ENCODE results near the gene CAPN1.

CAPN1 gene

DNA sequence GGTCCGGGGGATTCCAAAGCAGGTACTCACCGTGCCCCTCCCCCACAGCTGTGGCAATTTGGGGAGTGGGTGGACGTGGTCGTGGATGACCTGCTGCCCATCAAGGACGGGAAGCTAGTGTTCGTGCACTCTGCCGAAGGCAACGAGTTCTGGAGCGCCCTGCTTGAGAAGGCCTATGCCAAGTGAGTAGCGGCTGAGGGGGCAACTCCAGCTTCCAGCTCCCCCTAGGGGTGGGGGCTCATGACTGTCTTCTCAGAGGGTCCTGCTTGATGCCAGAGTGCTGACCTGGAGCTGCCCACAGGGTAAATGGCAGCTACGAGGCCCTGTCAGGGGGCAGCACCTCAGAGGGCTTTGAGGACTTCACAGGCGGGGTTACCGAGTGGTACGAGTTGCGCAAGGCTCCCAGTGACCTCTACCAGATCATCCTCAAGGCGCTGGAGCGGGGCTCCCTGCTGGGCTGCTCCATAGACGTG lies 4.2 kb downstream of the CAPN1 start:
- TF ChIP-seq, protein P1, sequence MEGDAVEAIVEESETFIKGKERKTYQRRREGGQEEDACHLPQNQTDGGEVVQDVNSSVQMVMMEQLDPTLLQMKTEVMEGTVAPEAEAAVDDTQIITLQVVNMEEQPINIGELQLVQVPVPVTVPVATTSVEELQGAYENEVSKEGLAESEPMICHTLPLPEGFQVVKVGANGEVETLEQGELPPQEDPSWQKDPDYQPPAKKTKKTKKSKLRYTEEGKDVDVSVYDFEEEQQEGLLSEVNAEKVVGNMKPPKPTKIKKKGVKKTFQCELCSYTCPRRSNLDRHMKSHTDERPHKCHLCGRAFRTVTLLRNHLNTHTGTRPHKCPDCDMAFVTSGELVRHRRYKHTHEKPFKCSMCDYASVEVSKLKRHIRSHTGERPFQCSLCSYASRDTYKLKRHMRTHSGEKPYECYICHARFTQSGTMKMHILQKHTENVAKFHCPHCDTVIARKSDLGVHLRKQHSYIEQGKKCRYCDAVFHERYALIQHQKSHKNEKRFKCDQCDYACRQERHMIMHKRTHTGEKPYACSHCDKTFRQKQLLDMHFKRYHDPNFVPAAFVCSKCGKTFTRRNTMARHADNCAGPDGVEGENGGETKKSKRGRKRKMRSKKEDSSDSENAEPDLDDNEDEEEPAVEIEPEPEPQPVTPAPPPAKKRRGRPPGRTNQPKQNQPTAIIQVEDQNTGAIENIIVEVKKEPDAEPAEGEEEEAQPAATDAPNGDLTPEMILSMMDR (IDR thresholded peaks at IDR 0.05; ENCODE audit: insufficient read depth, low read length, missing control alignments): no peak
- ChIA-PET CTCF (interaction anchor here (0.7 to 1.3 kb wide), 5 partner anchors 16 to 76 kb away, joined by 3 to 4 read pairs (median 3); partner anchors contain the start of gene SPDYC), POLR2A (no interaction called here)
- DNase-seq (ENCODE audit: low read depth, low spot score): no peak
- no peak overlapping the region for H3K4me3 ChIP-seq (ENCODE audit: low read depth, low read length)

- POLR2A ChIA-PET: no interaction called here
- TF ChIP-seq, protein P1 (IDR thresholded peaks at IDR 0.05; ENCODE audit: insufficient read depth, low read length, missing control alignments): no peak
- no peak overlapping the region for H3K4me3 ChIP-seq (ENCODE audit: low read depth, low read length)
- CTCF ChIA-PET: interaction anchor here (0.7 kb wide), 1 partner anchor 76 kb away, joined by 4 read pairs; no protein-coding TSS in a partner anchor
- no peak for DNase-seq (ENCODE audit: low read depth, low spot score)
These were observed 5.0 kb downstream of the CAPN1 start for GRCh38 chr11:65186701-65187100.

DNA sequence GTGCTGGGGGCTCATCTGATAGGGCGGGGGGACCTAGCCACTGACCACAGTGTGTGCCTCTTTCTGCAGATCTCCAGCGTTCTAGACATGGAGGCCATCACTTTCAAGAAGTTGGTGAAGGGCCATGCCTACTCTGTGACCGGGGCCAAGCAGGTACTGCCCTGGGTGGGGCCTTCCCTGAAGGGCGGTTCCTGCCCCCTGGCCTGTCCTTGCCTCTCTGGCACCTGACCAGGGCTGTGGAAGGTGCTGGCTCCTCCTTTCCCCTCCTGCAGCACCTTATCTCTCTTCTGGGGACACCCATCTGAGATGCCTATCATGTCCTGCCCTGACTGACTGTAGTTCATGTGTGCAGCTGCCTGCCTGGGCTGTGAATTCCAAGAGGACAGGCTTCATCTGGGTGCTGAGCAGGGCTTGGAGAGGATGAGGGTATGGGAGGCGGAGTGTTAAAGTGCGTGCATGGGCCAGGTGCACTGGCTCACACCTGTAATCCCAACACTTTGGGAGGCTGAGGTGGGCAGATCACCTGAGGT lies 5.5 kb downstream of the CAPN1 start:
- no peak for DNase-seq (ENCODE audit: low read depth, low spot score)
- TF ChIP-seq, protein P1 (IDR thresholded peaks at IDR 0.05; ENCODE audit: insufficient read depth, low read length, missing control alignments): no peak
- no peak overlapping the region for H3K4me3 ChIP-seq (ENCODE audit: low read depth, low read length)
- ChIA-PET CTCF (no interaction called here), POLR2A (no interaction called here)

DNA sequence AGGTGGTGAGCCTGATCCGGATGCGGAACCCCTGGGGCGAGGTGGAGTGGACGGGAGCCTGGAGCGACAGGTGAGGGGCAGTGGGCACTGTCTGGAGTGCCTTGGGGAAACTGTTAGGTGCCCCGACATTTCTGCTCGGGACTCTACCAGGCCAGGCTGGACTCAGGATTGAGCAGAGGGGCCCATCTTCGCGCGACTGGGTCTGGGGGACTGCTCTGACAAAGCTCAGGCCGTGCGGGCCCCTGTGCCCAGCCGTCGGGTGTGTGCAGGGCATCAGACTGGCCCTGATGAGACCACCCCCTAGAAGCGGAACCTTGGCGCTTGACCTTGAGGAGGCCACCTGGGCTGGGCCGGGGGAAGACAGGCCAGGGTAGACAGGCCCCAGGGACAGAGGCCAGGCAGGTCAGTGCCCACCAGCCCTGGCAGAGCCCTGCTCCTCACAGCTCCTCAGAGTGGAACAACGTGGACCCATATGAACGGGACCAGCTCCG lies 6.3 kb downstream of the CAPN1 start:
- TF ChIP-seq, protein P1 (IDR thresholded peaks at IDR 0.05; ENCODE audit: insufficient read depth, low read length, missing control alignments): no peak
- no peak for DNase-seq (ENCODE audit: low read depth, low spot score)
- no peak overlapping the region for H3K4me3 ChIP-seq (ENCODE audit: low read depth, low read length)
- CTCF ChIA-PET: no interaction called here
- POLR2A ChIA-PET: no interaction called here

DNA sequence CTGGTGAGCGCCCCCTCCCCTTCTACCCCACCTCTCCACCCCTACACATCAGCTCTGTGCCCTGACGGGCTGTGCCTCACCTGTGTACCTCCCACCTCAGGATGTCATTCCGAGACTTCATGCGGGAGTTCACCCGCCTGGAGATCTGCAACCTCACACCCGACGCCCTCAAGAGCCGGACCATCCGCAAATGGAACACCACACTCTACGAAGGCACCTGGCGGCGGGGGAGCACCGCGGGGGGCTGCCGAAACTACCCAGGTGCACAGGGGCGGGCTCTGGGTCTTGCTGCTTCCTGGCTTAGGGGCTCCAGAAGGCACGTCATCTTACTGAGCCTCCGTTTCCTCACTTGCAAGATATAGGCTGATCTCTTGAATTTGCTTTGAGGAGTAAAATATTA lies 6.8 kb downstream of the CAPN1 start:
- CTCF ChIA-PET: no interaction called here
- H3K4me3 ChIP-seq (ENCODE audit: low read depth, low read length): no peak overlapping the region
- POLR2A ChIA-PET: no interaction called here
- TF ChIP-seq, protein P1 (IDR thresholded peaks at IDR 0.05; ENCODE audit: insufficient read depth, low read length, missing control alignments): no peak
- no peak for DNase-seq (ENCODE audit: low read depth, low spot score)

DNA sequence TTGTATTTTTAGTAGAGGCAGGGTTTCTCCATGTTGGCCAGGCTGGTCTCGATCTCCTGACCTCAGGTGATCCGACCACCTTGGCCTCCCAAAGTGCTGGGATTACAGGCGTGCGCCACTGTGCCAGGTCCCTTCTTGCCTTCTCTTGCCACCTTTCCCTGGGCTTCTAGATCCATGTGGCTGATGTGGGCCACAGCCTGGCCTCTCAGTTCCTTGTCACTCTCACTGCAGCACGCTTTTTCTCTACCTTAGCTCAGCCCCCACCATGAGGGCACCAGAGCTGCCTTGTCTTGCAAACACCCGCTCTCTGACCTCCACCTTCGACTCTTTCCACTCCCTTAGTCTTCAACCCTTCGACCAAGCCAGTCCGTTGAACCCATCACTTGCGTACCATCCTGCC lies 7.5 kb downstream of the CAPN1 start:
- ChIA-PET CTCF (no interaction called here), POLR2A (no interaction called here)
- no peak for DNase-seq (ENCODE audit: low read depth, low spot score)
- no peak overlapping the region for H3K4me3 ChIP-seq (ENCODE audit: low read depth, low read length)
- TF ChIP-seq, protein P1 (IDR thresholded peaks at IDR 0.05; ENCODE audit: insufficient read depth, low read length, missing control alignments): no peak
